Tibial artery (tissue), 4 donors: ENCODE measurements around the gene STK40.

Experiments used
- DNase-seq, 2 donors: peaks; one replicate each; pipeline ENCODE4 v3.0.0-alpha.2; 2019
- H3K27ac ChIP-seq, 2 donors: fragments of 200-600 bp; sonication (generic) in 1 of 2; 1 replicate in 1 of 2; 2 replicates in 1 of 2; pipeline ENCODE4 v1.5.1; 2018 to 2019; ENCODE audit warnings: mild to moderate bottlenecking in 1 of 2
- H3K27me3 ChIP-seq, 2 donors: fragments of 200-600 bp; sonication (generic) in 1 of 2; one replicate each; pipeline versions ENCODE4 v1.5.1 to v1.6.0; 2016 to 2019
- H3K36me3 ChIP-seq, 3 donors: fragments of 200-600 bp; sonication (generic) in 2 of 3; one replicate each; pipeline ENCODE4 v1.5.1; 2016 to 2019; ENCODE audit warnings: mild to moderate bottlenecking in 2 of 3
- H3K4me1 ChIP-seq, 4 donors: fragments of 200-600 bp; sonication (generic) in 2 of 4; 1 replicate in 3 of 4; 2 replicates in 1 of 4; pipeline ENCODE4 v1.5.1; 2016 to 2019
- H3K4me3 ChIP-seq, 2 donors: fragments of 200-600 bp; sonication (generic) in 1 of 2; 1 replicate in 1 of 2; 2 replicates in 1 of 2; pipeline ENCODE4 v1.5.1; 2018 to 2019; ENCODE audit warnings: mild to moderate bottlenecking in 2 of 2
- H3K9me3 ChIP-seq, 3 donors: fragments of 200-600 bp; sonication (generic) in 1 of 3; one replicate each; pipeline ENCODE4 v1.5.1; 2016 to 2019
- CTCF ChIP-seq, 2 experiments: fragments of 200-600 bp in 1 of 2; fragments of 450-650 bp in 1 of 2; IDR thresholded peaks; one replicate each; pipeline ENCODE4 v1.5.1; 2017 to 2019; ENCODE audit warnings: antibody characterized with exemption in 2 of 2, mild to moderate bottlenecking in 1 of 2, moderate library complexity in 1 of 2
- intact Hi-C: fragments of 100-400 bp; cut with DNase I; formaldehyde crosslinking; loops from one replicate; pipeline ENCODE4 v1.15.0; 2023; ENCODE audit warnings: low total_unique reads

The STK40 gene

GRCh38 chr1:36420836-36421317 lies 35.2 kb upstream of the STK40 start:
- Histone ChIP-seq H3K27ac (no peak overlapping the region), H3K9me3 (no peaks in the 10 kb centered on the region), H3K4me1 (peaks cover 0 to 5% (median 2%) of the 10 kb centered on the region in 4 donors), H3K4me3 (no peak overlapping the region), H3K36me3 (peaks cover 8 to 70% (median 27%) of the 10 kb centered on the region in 3 donors), H3K27me3 (no peaks in the 10 kb centered on the region)
- intact Hi-C loops: loop anchor here (2.0 kb wide), 1 partner anchor 78 kb away; no protein-coding TSS in a partner anchor
- peak; percentile 82 to 93 for DNase-seq
- peak; percentile 92 to 93 for TF ChIP-seq CTCF (IDR thresholded peaks at IDR 0.05)

DNA sequence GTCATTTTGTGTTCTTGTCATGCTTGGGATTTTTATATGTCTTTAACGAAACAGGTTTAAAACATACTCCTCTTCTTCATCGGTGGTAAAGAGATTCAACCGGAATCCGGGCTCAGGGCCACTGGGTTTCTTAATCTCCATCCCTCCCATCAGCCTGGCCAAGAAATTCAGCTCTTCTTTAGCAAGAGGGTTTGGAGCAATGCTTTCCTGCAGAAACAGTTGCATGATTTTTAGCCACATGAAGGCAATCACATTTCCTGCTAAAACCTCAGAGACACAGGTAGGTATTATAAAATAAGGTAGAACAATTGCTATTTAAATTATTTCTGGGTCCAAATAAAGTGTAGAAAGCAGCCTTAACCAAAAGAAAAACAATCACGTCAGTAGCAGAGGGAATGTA lies 34.7 kb upstream of the STK40 start:
- H3K9me3 ChIP-seq: no peaks in the 10 kb centered on the region
- H3K27ac ChIP-seq: no peak overlapping the region
- H3K4me1 ChIP-seq: peaks cover 0 to 5% (median 2%) of the 10 kb centered on the region in 4 donors
- H3K4me3 ChIP-seq: no peak overlapping the region
- TF ChIP-seq CTCF (IDR thresholded peaks at IDR 0.05): no peak
- peak in 1 of 2 donors; percentile 58 for DNase-seq
- peaks cover 8 to 66% (median 27%) of the 10 kb centered on the region in 3 donors for H3K36me3 ChIP-seq
- H3K27me3 ChIP-seq: no peaks in the 10 kb centered on the region
- intact Hi-C loops: loop anchor here (2.0 kb wide), 1 partner anchor 78 kb away; no protein-coding TSS in a partner anchor

DNA sequence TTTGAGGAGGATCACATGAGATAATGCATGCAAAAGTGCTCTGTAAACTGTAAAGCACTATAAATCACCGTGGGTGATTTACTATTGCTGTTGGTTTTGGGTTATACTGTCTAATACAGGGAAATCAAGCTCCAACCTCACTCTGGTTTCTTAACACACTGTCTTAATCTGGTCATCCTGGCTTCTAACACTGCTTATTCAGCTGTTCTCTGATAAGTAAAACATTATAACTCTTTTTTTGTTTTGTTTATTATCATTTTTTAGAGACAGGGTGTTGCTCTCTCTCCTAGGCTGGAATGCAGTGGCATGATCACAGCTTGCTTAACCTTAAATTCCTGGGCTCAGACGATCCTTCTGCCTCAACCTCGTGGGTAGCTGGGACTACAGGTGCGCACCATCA lies 33.8 kb upstream of the STK40 start:
- Histone ChIP-seq H3K9me3 (no peaks in the 10 kb centered on the region), H3K4me1 (peaks cover 0 to 5% (median 2%) of the 10 kb centered on the region in 4 donors), H3K4me3 (no peak overlapping the region), H3K36me3 (peaks cover 8 to 57% (median 27%) of the 10 kb centered on the region in 3 donors), H3K27ac (no peak overlapping the region), H3K27me3 (no peaks in the 10 kb centered on the region)
- no peak for DNase-seq
- intact Hi-C loops: no loop called here
- no peak for TF ChIP-seq CTCF (IDR thresholded peaks at IDR 0.05)

DNA sequence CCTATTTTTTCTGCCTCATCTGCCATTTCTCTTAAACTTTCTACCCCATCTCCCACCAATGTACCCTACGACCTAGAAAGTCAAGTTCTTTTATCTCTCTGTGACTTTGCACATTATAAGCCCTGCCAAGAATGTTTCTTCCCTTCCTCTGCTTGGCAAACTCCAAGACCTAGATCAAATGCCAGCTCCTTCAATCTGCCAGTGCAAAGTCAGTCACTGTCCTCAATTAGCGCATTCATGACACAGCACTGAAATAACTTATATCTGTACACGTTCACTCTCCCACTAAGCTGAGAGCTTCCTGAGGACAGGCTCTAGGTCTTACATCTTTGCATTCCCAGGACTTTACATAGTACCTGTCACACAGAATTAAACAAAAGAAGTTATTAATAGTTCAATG lies 33.4 kb upstream of the STK40 start:
- no peak overlapping the region for H3K4me3 ChIP-seq
- H3K9me3 ChIP-seq: no peaks in the 10 kb centered on the region
- peaks cover 8 to 53% (median 25%) of the 10 kb centered on the region in 3 donors for H3K36me3 ChIP-seq
- intact Hi-C loops: no loop called here
- TF ChIP-seq CTCF (IDR thresholded peaks at IDR 0.05): no peak
- H3K27ac ChIP-seq: no peak overlapping the region
- H3K4me1 ChIP-seq: peaks cover 0 to 5% (median 2%) of the 10 kb centered on the region in 4 donors
- no peak for DNase-seq
- no peaks in the 10 kb centered on the region for H3K27me3 ChIP-seq

GRCh38 chr1:36417931-36418330 lies 32.2 kb upstream of the STK40 start:
- intact Hi-C loops: no loop called here

More at GRCh38 chr1:36417931-36418330, 32.2 kb upstream of the STK40 start:
- no peak overlapping the region for H3K27ac ChIP-seq
- H3K36me3 ChIP-seq: peaks cover 8 to 41% (median 18%) of the 10 kb centered on the region in 3 donors
- H3K4me3 ChIP-seq: no peak overlapping the region
- TF ChIP-seq CTCF (IDR thresholded peaks at IDR 0.05): no peak
- DNase-seq: no peak
- peaks cover 0 to 5% (median 2%) of the 10 kb centered on the region in 4 donors for H3K4me1 ChIP-seq
- no peaks in the 10 kb centered on the region for H3K27me3 ChIP-seq
- no peaks in the 10 kb centered on the region for H3K9me3 ChIP-seq
